ENCODE measurements around the gene GSDME.

GSDME gene

DNA sequence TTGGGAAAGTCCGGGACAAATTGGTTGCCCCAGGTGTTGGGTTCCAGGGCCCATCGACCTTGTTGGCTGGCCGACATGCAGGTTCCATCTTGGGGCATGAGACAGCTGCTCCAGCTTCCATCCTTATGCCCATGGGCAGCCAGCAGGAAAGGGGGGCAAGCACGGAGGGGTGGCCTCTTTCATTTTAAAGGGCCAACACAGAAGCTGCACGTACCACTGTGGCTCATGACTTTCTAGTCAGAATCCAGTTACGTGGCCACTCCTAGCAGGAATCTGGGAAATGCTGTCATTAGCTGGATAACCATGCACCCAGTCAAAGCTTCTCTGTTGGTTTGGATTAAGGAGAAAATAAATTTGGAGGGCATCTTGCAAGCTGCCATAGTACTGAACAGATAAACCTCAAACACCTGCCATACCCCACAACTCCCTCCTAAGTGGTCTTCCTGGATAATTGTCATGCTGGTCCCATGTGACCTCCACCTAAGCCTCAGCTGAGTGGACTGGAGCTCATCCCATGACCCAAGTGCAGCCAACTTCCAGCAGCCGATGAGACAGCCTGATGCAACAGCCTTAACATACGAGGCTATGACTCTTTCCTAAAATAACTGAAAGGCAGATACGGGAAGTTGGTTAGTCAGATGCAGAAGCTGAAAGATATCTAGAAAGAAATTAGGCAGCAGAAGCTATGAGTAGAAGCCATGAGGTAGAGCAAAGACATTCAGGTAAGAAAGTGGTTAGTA is 21.4 kb upstream of the GSDME start:
- DNase-seq (ENCODE audit: low read depth in 1 of 2, low spot score in 1 of 2) = peak; percentile 70 to 83
- TF ChIP-seq, protein P1, sequence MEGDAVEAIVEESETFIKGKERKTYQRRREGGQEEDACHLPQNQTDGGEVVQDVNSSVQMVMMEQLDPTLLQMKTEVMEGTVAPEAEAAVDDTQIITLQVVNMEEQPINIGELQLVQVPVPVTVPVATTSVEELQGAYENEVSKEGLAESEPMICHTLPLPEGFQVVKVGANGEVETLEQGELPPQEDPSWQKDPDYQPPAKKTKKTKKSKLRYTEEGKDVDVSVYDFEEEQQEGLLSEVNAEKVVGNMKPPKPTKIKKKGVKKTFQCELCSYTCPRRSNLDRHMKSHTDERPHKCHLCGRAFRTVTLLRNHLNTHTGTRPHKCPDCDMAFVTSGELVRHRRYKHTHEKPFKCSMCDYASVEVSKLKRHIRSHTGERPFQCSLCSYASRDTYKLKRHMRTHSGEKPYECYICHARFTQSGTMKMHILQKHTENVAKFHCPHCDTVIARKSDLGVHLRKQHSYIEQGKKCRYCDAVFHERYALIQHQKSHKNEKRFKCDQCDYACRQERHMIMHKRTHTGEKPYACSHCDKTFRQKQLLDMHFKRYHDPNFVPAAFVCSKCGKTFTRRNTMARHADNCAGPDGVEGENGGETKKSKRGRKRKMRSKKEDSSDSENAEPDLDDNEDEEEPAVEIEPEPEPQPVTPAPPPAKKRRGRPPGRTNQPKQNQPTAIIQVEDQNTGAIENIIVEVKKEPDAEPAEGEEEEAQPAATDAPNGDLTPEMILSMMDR (IDR thresholded peaks at IDR 0.05; ENCODE audit: insufficient read depth, low read length) = no peak
- TF ChIP-seq POLR2AphosphoS5 (IDR thresholded peaks at IDR 0.05; ENCODE audit: low read depth) (no peak; the same call in 1 of the 2 replicates), SPI1 (IDR thresholded peaks at IDR 0.05; ENCODE audit: borderline replicate concordance, low read depth) (peak; percentile 20; the same call in 1 of the 2 replicates), REST (IDR thresholded peaks at IDR 0.05; ENCODE audit: insufficient replicate concordance, low read depth) (peak; percentile 22), GABPA (IDR thresholded peaks at IDR 0.05; ENCODE audit: low read depth) (no peak)
- Histone ChIP-seq H3K27me3 (ENCODE audit: insufficient read depth, poor library complexity, severe bottlenecking) (no peaks in the 10 kb centered on the region), H3K4me3 (replicated peaks; ENCODE audit: insufficient read depth, low read length) (no peak overlapping the region), H3K27ac (replicated peaks) (peak overlapping the region; percentile 70)

DNA sequence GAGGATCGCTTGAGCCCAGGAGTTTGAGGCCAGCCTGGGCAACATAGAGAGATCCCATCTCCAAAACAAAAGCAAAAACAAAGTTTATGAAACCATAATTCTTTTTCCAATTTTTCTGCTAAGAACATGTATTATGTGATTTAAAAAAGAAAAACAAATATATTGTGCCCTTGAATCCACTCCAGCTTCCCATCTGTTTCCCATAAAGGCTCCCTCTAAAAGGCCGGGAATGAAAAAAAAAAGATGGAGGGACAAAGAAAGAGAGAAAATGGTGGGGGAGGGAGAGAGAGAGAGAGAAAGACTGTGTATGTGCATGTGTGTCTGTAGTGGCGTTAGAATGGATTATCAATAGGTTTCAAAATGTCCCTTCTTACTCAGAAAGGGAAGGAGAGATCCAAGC is 20.5 kb upstream of the GSDME start:
- DNase-seq (ENCODE audit: low read depth in 1 of 2, low spot score in 1 of 2) = no peak
- Histone ChIP-seq H3K27me3 (ENCODE audit: insufficient read depth, poor library complexity, severe bottlenecking) (no peaks in the 10 kb centered on the region), H3K27ac (replicated peaks) (peak overlapping the region; percentile 70), H3K4me3 (replicated peaks; ENCODE audit: insufficient read depth, low read length) (no peak overlapping the region)
- TF ChIP-seq, protein P1 (IDR thresholded peaks at IDR 0.05; ENCODE audit: insufficient read depth, low read length) = no peak
- TF ChIP-seq GABPA (IDR thresholded peaks at IDR 0.05; ENCODE audit: low read depth) (no peak), POLR2AphosphoS5 (IDR thresholded peaks at IDR 0.05; ENCODE audit: low read depth) (no peak), SPI1 (IDR thresholded peaks at IDR 0.05; ENCODE audit: borderline replicate concordance, low read depth) (no peak), REST (IDR thresholded peaks at IDR 0.05; ENCODE audit: insufficient replicate concordance, low read depth) (no peak)

GRCh38 chr7:24773646-24774045 is 16.4 kb upstream of the GSDME start:
- Histone ChIP-seq H3K4me3 (replicated peaks; ENCODE audit: insufficient read depth, low read length) (no peak overlapping the region), H3K27ac (replicated peaks) (no peak overlapping the region), H3K27me3 (ENCODE audit: insufficient read depth, poor library complexity, severe bottlenecking) (no peaks in the 10 kb centered on the region)
- DNase-seq (ENCODE audit: low read depth in 1 of 2, low spot score in 1 of 2) = no peak
- TF ChIP-seq REST (IDR thresholded peaks at IDR 0.05; ENCODE audit: insufficient replicate concordance, low read depth) = no peak
- TF ChIP-seq SPI1 (IDR thresholded peaks at IDR 0.05; ENCODE audit: borderline replicate concordance, low read depth) = no peak
- TF ChIP-seq GABPA (IDR thresholded peaks at IDR 0.05; ENCODE audit: low read depth) = no peak
- no peak for TF ChIP-seq POLR2AphosphoS5 (IDR thresholded peaks at IDR 0.05; ENCODE audit: low read depth)
- TF ChIP-seq, protein P1 (IDR thresholded peaks at IDR 0.05; ENCODE audit: insufficient read depth, low read length) = no peak

All from HL-60 (cell line).